ENCODE data around the gene RASSF7.

DNA sequence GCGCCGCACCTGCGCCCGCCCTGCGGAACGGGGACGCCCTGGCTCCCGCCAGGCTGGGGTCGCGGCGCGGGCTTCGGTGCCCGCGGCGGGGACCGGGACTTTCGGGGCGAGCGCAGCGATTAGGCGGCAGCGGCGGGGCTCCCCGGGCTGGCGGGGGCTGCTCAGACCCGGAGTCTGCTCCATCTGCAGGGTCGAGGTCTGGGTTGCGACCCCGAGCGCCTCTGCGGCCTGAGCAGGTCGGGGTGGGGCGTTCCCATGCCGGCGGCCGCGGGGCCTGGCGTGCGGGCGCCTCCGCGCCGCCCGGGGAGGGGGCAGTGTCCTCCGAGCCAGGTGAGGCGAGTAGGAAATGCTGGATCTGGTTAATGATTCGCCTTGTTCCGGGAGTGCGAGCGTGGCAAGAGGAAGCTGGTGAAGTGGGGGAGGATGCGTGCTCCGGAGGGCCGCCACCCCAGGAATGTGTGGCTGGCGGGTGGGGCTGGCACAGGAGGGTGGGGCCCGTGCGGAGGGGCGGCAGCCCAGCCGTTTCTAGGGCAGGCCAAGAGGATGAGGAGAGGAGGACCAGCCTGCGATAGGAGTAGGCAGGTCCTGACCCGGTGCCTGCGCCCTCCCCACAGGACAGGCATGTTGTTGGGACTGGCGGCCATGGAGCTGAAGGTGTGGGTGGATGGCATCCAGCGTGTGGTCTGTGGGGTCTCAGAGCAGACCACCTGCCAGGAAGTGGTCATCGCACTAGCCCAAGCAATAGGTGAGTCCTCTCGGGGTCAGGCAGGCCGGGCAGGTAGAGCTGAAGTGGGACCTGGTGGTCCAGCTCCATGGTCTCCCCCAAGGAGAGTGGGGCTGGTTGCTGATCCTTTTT lies 606 bp downstream of the RASSF7 start:
- TF ChIP-seq, protein P1, sequence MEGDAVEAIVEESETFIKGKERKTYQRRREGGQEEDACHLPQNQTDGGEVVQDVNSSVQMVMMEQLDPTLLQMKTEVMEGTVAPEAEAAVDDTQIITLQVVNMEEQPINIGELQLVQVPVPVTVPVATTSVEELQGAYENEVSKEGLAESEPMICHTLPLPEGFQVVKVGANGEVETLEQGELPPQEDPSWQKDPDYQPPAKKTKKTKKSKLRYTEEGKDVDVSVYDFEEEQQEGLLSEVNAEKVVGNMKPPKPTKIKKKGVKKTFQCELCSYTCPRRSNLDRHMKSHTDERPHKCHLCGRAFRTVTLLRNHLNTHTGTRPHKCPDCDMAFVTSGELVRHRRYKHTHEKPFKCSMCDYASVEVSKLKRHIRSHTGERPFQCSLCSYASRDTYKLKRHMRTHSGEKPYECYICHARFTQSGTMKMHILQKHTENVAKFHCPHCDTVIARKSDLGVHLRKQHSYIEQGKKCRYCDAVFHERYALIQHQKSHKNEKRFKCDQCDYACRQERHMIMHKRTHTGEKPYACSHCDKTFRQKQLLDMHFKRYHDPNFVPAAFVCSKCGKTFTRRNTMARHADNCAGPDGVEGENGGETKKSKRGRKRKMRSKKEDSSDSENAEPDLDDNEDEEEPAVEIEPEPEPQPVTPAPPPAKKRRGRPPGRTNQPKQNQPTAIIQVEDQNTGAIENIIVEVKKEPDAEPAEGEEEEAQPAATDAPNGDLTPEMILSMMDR (IDR thresholded peaks at IDR 0.05) = no peak
- peak; percentile 25 for TF ChIP-seq POLR2AphosphoS5 (IDR thresholded peaks at IDR 0.05)
